A673 (cell line): ENCODE results near the gene QRICH2. TPM values are rescaled to one million over a fixed set of nuclear protein-coding genes. Genes with fewer than 3 reads are reported as not detected.
A peak's percentile ranks its signal among the peaks of the same experiment; 100 is the strongest.
"Not testable (repeated sequence)": the region's sequence is repeated elsewhere in the genome, so short reads cannot be mapped to it uniquely, and the experiment has no call there.

Experiments
- BruUV-seq: library from RNA; stranded (reverse); fragments of 400-500 nt; replicated peaks from 2 replicates; lab custom pipeline; 2021; lab: Mats Ljungman, UMichigan
- CTCF ChIA-PET: fragments of 300-600 bp; sonication (Branson Sonifier 250); formaldehyde crosslinking; loops from one replicate; lab custom pipeline; 2022; ENCODE audit warnings: antibody characterized with exemption; lab: Charles Lee
- POLR2A ChIA-PET: fragments of 300-600 bp; sonication (Branson Sonifier 250); formaldehyde crosslinking; loops from one replicate; lab custom pipeline; 2022; ENCODE audit warnings: antibody characterized with exemption; ENCODE audit not compliant: low non-redundant PET; lab: Charles Lee
- DNase-seq: peaks from one replicate; pipeline ENCODE4 v3.0.0-alpha.2; 2015; ENCODE audit warnings: low spot score
- H3K27ac ChIP-seq: fragments of 200-600 bp; sonication (generic); 2 replicates; pipeline ENCODE4 v1.5.1; 2016; ENCODE audit warnings: mixed run types, low read depth, mild to moderate bottlenecking, mixed read lengths, antibody characterized with exemption, low read length; ENCODE audit not compliant: poor library complexity, severe bottlenecking
- H3K27me3 ChIP-seq: fragments of 200-600 bp; sonication (generic); replicated peaks from 2 replicates; pipeline ENCODE4 v1.6.1; 2017; ENCODE audit warnings: mixed run types, low read depth, mild to moderate bottlenecking, mixed read lengths, antibody characterized with exemption, low read length; ENCODE audit not compliant: insufficient read depth, poor library complexity
- H3K36me3 ChIP-seq: fragments of 200-600 bp; sonication (generic); 2 replicates; pipeline ENCODE4 v1.6.1; 2016; ENCODE audit warnings: mixed run types, mild to moderate bottlenecking, mixed read lengths, antibody characterized with exemption, low read length; ENCODE audit not compliant: insufficient read depth, poor library complexity, severe bottlenecking
- H3K4me1 ChIP-seq: fragments of 200-600 bp; sonication (generic); 2 replicates; pipeline ENCODE4 v1.6.1; 2017; ENCODE audit warnings: mixed run types, mild to moderate bottlenecking, mixed read lengths, antibody characterized with exemption, low read length; ENCODE audit not compliant: insufficient read depth, poor library complexity, severe bottlenecking
- H3K4me3 ChIP-seq: fragments of 200-600 bp; sonication (generic); 2 replicates; pipeline ENCODE4 v1.5.1; 2016; ENCODE audit warnings: low read depth, mixed run types, mild to moderate bottlenecking, mixed read lengths, low read length; ENCODE audit not compliant: poor library complexity, severe bottlenecking
- H3K9me3 ChIP-seq: fragments of 200-600 bp; sonication (generic); 2 replicates; pipeline ENCODE4 v1.6.1; 2016; ENCODE audit warnings: mixed run types, low read depth, mild to moderate bottlenecking, mixed read lengths, antibody characterized with exemption, low read length; ENCODE audit not compliant: poor library complexity, severe bottlenecking
- EZH2 ChIP-seq: fragments of 200-600 bp; sonication (generic); IDR thresholded peaks from 2 replicates; pipeline ENCODE4 v1.6.1; 2017; ENCODE audit warnings: borderline replicate concordance, low read depth, mild to moderate bottlenecking, mixed read lengths, antibody characterized with exemption, low read length; ENCODE audit not compliant: poor library complexity, severe bottlenecking
- intact Hi-C: fragments of 100-400 bp; cut with micrococcal nuclease; formaldehyde crosslinking; loops from one replicate; pipeline ENCODE4 v1.10.0; 2022; ENCODE audit not compliant: unreplicated experiment
- total RNA-seq: library from RNA; stranded (reverse); gene quantifications from 2 replicates; pipeline ENCODE4 v1.2.3, GENCODE V29; 2021
- TF ChIP-seq, protein P1 (sequence below): fragments of 300-800, 200-600 bp; sonication (generic); conservative IDR thresholded peaks from 2 replicates; pipeline ENCODE4 v1.5.1; 2017; ENCODE audit warnings: low read depth, mild to moderate bottlenecking, antibody characterized with exemption, low read length, moderate library complexity, mixed read lengths

Gene QRICH2
- total RNA-seq, 1 experiment from 2014 or later = 4.3 TPM

DNA sequence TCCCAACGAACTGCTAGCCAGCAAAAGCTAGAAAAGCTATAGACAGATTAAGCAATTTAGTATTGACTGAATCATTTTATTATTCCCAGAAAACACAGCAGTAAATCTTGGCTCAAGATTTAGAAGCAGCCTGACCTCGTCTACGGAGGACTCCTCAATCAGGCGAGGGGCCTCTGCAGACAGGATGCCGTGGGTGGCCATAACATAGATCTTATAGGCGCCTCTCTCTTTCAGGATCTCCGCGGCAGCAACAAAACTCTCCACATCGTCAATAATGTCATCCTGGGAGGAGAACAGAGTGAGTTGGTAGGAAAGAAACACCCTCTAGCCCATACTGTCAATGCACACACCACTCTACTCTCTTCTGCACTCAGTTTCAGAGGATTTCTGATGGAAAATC, 4.7 kb upstream of the QRICH2 start:
- ChIA-PET POLR2A (no interaction called here), CTCF (no interaction called here)
- BruUV-seq = no TSS peak
- no peak for TF ChIP-seq EZH2
- TF ChIP-seq, protein P1, sequence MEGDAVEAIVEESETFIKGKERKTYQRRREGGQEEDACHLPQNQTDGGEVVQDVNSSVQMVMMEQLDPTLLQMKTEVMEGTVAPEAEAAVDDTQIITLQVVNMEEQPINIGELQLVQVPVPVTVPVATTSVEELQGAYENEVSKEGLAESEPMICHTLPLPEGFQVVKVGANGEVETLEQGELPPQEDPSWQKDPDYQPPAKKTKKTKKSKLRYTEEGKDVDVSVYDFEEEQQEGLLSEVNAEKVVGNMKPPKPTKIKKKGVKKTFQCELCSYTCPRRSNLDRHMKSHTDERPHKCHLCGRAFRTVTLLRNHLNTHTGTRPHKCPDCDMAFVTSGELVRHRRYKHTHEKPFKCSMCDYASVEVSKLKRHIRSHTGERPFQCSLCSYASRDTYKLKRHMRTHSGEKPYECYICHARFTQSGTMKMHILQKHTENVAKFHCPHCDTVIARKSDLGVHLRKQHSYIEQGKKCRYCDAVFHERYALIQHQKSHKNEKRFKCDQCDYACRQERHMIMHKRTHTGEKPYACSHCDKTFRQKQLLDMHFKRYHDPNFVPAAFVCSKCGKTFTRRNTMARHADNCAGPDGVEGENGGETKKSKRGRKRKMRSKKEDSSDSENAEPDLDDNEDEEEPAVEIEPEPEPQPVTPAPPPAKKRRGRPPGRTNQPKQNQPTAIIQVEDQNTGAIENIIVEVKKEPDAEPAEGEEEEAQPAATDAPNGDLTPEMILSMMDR = no peak
- no peaks in the 10 kb centered on the region for H3K27me3 ChIP-seq
- intact Hi-C loops = no loop called here
- H3K36me3 ChIP-seq = peaks cover 16% of the 10 kb centered on the region
- no peak overlapping the region for H3K27ac ChIP-seq
- peak; percentile 47 for DNase-seq
- H3K4me3 ChIP-seq = no peak overlapping the region
- peaks cover 17% of the 10 kb centered on the region for H3K4me1 ChIP-seq
- H3K9me3 ChIP-seq = no peaks in the 10 kb centered on the region

DNA sequence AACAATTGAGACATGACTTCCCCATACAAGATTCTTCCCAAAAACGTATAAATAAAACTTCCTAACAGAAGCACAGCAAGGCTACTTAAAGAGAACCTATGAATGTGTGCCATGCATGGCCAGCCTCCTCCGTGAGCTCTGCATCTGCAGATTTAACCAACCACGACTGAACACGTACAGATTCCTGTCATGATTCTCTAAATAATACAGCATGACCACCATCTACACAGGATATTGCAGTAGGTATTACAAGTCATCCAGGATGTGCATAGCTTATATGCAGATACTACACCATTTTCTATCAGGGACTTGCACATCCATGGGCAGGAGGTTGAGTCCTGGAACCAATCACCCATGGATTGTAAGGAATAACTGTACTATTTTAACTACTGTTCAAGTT, 1.4 kb upstream of the QRICH2 start:
- BruUV-seq = no TSS peak
- CTCF ChIA-PET = no interaction called here
- TF ChIP-seq EZH2 = no peak
- TF ChIP-seq, protein P1 = no peak
- Histone ChIP-seq H3K4me1 (peaks cover 10% of the 10 kb centered on the region), H3K9me3 (no peaks in the 10 kb centered on the region), H3K4me3 (no peak overlapping the region), H3K36me3 (peaks cover 16% of the 10 kb centered on the region), H3K27ac (no peak overlapping the region), H3K27me3 (no peaks in the 10 kb centered on the region)
- no peak for DNase-seq
- POLR2A ChIA-PET = interaction anchor here (0.5 kb wide), 1 partner anchor 85 kb away, joined by 4 read pairs; no protein-coding TSS in a partner anchor
- intact Hi-C loops = no loop called here

DNA sequence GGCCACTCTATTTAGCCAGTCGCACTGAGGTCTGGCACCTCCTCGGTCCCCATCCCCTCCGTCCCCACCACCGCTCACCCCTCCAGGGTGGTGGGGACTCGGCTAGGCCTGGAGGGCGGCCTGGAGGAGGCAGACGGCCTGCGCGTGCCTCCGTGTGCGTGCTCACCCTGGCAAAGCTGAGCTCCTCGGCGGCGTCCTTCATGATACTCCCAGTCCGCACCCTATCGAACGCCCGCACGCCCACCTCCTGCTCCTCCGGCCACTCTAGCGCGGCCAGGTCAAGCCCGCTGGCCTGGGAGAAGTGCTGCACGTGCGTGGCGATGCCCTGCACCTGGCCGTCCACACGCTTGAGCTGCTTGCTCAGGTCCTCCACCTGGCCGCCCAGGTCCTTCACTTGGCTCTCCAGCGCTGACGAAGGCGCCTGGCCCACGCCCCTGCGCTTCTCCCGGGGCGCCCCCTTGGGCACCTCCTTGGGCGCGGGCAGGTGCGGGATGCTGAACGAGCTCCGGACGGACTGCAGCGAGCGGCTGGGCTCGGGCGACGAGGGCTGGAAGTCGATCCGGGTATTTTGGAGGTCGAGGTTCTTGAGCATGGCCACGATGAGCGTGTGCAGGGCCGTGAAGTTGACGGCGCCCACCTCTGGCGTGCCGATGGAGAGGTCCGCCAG, 644 bp downstream of the QRICH2 start:
- Histone ChIP-seq H3K36me3 (peaks cover 10% of the 10 kb centered on the region), H3K27me3 (no peaks in the 10 kb centered on the region), H3K4me1 (peaks cover 3% of the 10 kb centered on the region), H3K9me3 (no peaks in the 10 kb centered on the region), H3K4me3 (no peak overlapping the region), H3K27ac (no peak overlapping the region)
- DNase-seq = no peak
- CTCF ChIA-PET = no interaction called here
- POLR2A ChIA-PET = no interaction called here
- intact Hi-C loops = no loop called here
- no TSS peak for BruUV-seq
- TF ChIP-seq, protein P1 = no peak
- TF ChIP-seq EZH2 = no peak

DNA sequence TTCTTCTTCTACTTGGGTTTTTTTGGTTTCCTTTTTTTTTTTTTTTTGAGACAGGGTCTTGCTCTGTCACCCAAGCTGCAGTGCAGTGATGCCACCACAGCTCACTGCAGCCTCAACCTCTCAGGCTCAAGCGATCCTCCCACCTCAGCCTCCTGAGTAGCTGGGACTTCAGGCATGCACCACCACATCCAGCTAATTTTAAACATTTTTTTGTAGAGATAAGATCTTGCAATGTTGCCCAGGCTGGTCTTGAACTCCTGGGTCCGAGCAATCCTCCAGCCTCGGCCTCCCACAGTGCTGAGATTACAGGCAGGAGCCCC, 3.0 kb downstream of the QRICH2 start:
- BruUV-seq, DNase-seq, intact Hi-C loops, POLR2A ChIA-PET, H3K27ac ChIP-seq, H3K4me1 ChIP-seq, H3K4me3 ChIP-seq, H3K36me3 ChIP-seq, H3K9me3 ChIP-seq, H3K27me3 ChIP-seq: not testable (repeated sequence)
- CTCF ChIA-PET = interaction anchor here (0.6 kb wide), 1 partner anchor 480 kb away, joined by 10 read pairs; no protein-coding TSS in a partner anchor
